NCI-H146 treated with DMSO at 0.1 percent for 48 hours (cell line): ENCODE measurements around the gene ST6GAL1.
"Not testable (repeated sequence)": the region's sequence is repeated elsewhere in the genome, so short reads cannot be mapped to it uniquely, and the experiment has no call there.

Experiments used
- DNase-seq: peaks from one replicate; lab custom pipeline; 2025; ENCODE audit not compliant: unreplicated experiment; lab: John Stamatoyannopoulos, UW

The ST6GAL1 gene

GRCh38 chr3:186991470-186991869, 61.1 kb downstream of the ST6GAL1 start:
- DNase-seq: no peak

DNA sequence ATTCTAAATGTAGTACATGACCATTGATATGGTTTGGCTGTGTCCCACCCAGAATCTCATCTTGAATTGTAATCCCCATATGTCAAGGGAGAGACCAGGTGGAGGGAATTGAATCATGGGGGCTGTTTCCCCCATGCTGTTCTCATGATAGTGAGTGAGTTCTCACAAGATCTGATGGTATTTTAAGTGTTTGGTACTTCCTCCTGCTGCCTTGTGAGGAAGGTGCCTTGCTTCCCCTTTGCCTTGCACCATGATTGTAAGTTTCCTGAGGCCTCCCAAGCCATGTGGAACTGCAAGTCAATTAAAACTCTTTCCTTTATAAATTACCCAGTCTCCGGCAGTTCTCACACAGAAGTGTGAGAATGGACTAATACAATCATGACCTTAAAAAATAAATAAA, 61.8 kb downstream of the ST6GAL1 start:
- not testable (repeated sequence) for DNase-seq

DNA sequence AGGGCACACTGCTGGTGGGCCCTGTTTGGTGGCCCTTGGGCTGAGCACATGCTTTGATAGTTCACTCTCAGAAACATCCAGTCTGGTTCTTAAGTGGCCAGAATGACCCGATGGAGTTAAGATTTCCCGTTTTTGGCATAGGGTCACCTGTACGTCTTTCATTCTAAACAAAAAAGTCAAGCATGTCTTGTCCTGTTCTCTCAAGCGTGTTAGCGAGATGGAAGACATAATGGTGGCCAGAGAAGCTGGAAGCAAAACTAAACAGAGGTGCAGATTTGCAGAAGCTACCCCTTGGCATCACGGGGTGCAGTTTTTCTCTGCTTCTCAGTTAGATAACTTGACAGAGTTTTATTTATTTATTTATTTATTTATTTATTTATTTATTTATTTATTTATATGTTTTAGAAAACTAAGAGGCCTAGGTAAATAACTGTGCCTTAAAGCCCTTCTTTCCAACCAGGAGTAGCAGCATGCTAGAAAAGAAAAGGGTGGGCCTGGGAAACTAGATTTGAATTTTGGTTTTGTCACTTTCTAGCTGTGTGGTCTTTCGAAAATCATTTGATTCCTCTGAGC, 63.0 kb downstream of the ST6GAL1 start:
- DNase-seq: no peak

DNA sequence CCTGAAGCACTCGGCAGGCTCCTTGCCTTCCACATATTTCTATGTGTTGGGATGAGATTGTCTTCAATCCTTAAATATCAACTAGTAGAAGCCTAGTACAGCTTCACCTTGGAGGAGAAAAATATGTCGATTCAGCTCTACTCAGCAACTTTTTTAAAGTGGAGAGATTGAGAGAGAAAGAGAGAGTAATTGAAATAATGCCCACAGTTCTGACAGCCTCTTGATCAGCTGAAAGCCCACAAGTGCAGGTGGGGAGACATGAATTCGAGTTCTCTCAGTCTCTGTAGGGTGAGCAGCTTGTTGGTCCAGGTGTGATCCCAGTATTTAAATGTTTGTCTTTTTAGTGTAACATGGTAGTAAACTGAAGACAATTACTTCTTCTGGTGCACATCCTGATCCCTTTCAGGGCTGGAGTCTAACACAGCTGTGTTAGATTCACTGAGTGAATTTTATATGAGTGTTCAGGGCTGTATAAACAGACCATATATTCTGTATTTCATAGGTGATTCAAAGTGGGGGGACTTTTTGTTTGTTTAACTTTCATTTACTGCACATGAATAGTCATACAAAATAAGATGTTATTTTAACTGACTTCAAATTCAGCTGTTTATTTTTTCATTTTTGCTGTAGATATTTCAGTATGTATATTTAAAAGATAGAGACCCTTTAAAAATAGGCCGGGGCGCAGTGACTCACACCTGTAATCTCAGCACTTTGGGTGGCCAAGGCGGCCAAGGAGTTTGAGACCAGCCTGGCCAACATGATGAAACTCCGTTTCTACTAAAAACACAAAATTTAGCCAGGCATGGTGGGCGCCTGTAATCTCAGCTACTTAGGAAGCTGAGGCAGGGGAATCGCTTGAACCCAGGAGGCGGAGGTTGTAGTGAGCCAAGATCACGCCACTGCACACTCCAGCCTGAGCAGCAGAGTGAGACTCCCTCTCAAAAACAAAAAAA, 64.0 kb downstream of the ST6GAL1 start:
- no peak for DNase-seq

GRCh38 chr3:186996356-186996755, 66.0 kb downstream of the ST6GAL1 start:
- no peak for DNase-seq

DNA sequence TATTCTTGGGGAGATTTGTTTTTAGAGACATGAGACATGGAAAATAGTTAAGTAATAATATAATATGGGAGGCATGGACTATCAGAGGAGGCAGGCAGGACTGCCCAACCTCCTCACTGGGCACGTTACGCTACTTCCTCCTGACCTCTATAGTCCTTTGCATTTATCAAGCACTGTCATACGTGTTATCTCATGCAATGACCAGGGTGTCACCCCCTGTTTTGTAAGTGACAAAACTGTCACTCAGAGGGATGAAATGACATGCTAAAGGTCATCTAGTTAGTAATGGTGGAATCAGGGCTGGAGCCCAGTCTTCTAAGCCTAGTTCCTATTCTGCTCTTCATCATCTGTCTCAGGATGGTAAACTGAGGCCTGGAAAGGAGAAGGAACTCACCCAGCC, 66.7 kb downstream of the ST6GAL1 start:
- DNase-seq: no peak

GRCh38 chr3:186997473-186997939, 67.2 kb downstream of the ST6GAL1 start:
- DNase-seq: no peak

- DNase-seq: no peak
Observed at GRCh38 chr3:186998937-186999368, 68.6 kb downstream of the ST6GAL1 start.

- no peak for DNase-seq
Observed at GRCh38 chr3:187000711-187001151, 70.4 kb downstream of the ST6GAL1 start.

GRCh38 chr3:187002915-187003314, 72.6 kb downstream of the ST6GAL1 start:
- DNase-seq: no peak

GRCh38 chr3:187005827-187006481, 75.6 kb downstream of the ST6GAL1 start:
- DNase-seq: no peak

DNA sequence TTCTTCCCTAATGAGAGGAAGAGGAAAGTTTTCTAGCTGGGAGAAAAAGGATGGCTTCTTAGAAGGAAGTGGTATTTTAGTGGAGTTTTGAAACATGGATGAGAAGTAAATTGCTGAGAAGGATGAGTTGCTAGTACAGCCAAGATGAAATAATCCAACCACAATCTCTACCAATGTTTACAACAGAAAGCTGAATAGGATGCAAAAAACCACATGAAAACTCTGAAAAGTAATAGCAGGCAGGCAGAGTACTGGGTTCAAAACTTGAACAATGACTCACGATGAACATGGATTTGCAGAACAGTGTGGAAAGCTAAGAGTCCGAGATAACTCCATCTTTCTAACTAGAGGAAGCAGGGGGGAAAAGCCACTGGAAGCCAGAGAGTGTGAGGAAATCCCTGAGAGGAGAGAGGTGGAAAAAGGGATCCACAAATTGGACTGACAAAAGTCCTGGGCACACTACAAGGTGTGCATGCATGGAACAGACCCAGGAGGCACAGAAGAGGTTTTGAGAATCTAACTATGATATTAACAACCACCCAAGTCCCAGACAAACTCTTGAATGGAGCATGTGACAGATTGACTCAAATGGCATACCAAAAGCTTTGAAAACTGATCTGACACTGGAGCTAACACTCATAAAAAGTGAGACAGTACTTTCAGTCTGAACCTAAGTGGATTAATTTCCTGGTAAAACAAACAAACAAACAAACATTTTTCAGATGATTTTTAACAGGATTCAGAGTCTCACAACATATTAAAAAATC, 76.7 kb downstream of the ST6GAL1 start:
- DNase-seq: no peak

DNA sequence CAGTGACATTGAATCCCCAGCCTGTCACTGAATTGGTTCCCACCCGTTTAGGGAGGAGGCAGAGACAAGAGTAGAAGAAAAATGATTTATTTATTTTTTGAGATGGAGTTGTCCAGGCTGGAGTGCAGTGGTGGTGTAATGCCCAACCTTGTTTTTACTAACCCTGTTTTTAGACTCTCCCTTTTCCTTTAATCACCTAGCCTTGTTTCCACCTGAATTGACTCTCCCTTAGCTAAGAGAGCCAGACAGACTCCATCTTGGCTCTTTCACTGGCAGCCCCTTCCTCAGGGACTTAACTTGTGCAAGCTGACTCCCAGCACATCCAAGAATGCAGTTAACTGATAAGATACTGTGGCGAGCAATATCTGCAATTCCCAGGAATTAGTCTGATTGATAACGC, 80.1 kb downstream of the ST6GAL1 start:
- DNase-seq: not testable (repeated sequence)

- no peak for DNase-seq
Observed at GRCh38 chr3:187011915-187012314, 81.6 kb downstream of the ST6GAL1 start.

- DNase-seq: no peak
Observed at GRCh38 chr3:187012609-187013051, 82.3 kb downstream of the ST6GAL1 start.

DNA sequence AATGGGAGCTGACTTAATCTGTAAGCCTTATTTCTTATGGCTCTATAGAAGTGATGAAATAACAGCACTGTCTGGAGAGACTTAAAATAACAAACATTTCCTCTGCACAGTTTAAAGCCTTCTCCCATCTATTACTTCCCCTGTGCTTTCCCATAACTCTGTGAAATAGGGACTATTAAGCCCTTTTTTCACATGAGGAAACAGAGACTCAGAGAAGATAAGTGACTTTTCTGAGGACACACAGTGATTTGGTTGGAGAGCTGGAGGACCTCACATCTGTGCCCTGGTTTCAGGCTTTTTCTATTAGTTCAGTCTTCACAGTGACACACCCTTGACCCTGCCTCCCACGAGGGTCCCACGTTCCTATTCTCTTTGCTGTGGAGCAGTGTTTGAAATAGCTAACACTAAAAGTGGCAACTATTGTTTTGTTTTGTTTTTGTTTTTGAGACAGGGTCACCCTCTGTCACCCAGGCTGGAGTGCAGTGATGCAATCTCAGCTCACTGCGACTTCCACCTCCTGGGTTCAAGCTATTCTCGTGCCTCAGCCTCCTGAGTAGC, 82.9 kb downstream of the ST6GAL1 start:
- DNase-seq: no peak

- DNase-seq: no peak
Observed at GRCh38 chr3:187014417-187014864, 84.1 kb downstream of the ST6GAL1 start.

GRCh38 chr3:187015903-187016638, 85.7 kb downstream of the ST6GAL1 start:
- DNase-seq: no peak

DNA sequence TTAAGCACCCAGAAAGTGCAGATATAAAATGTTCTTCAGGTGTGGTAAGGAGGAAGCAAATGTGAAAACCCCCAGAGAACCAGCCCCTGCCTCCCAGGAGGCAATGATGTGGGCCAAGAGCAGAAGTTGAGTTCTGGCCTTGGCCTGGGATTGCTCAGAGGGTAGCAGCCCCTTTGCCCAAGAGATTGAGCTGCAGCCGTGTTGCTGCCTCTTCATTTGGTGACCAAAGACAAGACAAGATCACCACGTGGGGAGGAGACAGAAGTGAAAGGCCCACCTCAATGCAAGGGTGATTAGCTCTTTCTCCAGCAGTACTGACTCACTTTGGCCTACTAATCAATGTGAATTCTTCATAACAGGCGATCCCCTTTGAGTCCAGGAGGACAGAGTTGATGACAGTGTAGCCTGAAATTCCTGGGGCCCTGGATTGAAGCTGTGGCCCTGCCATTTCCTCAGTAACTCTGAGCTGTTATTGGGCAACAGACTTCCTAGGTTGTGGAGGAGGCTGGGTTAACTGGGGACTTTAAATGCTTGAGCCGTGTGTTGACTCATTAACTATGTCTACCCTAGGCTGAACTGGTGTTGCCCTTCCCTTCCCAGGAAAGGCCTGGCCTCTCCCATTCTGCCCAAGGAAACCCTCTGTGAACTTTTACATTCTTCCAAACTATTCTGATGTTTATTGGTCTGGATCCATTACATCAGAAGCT, 86.5 kb downstream of the ST6GAL1 start:
- no peak for DNase-seq
